Right forelimb (tissue), 1 donor: ENCODE results near the gene PLIN3.
"Not testable (repeated sequence)": the region's sequence is repeated elsewhere in the genome, so short reads cannot be mapped to it uniquely, and the experiment has no call there.

Experiments used
- DNase-seq: peaks from one replicate; pipeline ENCODE4 v3.0.0-alpha.2; 2018

PLIN3 gene, protein sequence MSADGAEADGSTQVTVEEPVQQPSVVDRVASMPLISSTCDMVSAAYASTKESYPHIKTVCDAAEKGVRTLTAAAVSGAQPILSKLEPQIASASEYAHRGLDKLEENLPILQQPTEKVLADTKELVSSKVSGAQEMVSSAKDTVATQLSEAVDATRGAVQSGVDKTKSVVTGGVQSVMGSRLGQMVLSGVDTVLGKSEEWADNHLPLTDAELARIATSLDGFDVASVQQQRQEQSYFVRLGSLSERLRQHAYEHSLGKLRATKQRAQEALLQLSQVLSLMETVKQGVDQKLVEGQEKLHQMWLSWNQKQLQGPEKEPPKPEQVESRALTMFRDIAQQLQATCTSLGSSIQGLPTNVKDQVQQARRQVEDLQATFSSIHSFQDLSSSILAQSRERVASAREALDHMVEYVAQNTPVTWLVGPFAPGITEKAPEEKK

GRCh38 chr19:4867534-4868285, at the start of gene PLIN3:
Gene PLIN3 (minus strand): TSS chr19:4867667. CDS start chr19:4861394, 6,273 bp downstream.
- DNase-seq = peak; percentile 99

DNA sequence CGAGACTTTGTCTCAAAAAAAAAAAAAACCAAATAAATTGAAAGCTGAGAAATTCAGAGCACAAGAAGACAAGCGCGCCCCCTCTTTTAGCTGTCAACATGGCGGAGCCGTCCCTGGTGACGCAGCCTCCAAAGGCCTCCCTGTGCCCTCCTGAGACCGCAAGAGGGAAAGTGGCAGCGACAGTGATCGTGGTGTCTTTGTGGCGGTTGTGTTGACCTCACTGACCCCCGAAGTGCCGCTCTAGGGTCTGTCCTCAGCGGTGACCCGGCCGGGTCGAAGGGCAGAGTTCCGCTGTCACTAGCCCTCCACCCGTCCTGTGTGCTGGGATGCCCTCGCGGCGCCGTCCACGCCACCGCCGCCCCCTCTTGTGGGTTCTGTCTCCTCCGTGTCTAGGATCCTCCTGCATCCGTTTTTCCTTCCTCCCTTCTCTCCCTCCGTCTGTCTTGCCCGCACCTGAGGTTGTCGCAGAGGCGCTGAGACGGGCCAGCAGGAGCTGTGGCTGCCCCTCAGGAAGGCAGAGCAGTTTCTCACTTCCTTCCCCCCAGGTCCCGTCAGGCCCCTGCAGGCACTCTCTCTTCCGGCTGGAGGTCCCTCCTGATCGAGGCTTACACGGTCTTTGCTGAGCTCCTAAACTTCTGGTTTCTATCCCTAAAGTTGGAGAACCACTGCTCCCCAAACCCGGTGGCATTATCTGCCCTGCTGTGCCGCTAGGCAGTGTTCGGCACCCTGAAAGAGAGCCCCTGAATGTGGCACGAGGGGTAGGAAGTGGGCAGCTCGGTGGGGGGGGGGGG, 49.0 kb upstream of the PLIN3 start:
- DNase-seq = no peak

DNA sequence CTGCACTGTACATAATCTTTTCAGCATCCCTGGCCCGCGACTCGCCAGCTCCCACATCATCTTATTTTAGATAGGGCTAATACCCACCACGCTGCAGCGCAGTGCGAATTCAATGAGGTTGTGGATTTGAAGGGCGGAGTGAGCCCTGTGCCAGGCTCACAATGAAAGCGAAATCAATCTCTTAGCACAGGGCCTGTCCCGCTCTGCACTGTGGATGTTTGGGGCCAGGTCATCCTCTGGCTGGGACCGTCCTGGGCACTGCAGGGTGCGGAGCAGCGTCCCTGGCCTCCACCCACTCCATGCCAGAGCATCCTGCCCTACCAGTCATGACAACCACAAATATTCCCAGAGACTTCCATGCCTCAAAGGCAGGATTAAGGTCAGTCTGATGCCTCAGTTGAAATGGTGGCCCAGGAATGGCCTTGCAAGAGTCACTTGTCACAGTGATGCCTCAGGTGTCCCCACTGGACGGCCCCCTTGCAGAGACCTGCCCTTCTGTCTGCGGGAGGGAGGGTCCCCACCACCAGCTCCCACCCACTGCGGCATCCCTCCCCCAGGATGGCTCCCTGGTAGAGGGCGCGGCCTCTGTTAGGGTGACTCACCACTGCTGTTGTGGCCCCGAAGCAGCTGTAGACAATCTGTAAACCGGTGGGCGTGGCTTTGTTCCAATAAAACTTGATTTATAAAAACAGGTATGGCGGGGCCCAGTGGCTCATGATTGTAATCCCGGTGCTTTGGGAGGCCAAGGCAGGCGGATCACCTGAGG, 47.5 kb upstream of the PLIN3 start:
- DNase-seq = no peak

DNA sequence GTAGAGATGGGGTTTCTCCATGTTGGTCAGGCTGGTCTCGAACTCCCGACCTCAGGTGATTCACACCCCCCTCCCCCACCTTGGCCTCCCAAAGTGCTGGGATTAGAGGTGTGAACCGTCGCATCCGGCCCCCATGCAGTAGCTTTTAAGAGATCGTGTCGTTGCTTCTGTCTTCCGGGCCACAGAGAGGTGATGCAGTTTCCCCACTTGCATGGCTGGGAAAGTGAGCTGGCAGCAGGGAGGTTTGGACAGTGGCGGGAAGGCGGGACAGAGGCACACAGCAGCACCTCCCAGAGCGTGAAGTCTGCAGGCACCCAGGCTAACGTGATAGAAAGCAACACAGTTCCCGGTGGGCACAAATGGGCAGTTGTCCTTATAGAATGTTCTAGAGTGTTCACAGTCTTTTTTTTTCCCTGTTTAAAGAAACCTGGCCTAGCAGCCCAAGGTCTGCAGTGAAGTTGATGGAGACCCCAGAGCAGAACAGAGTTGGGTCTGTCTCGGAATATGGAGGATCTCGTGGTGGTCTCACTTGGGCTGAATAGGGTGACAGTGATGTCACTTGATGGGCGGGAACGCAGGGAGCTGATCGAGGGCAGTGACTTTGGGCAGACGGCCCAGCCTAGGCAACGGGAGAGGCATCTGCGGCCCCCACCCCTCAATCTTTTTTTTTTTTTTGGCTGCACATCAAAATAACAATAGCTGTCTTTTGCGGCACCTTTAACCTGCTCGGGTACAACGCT, 46.7 kb upstream of the PLIN3 start:
- DNase-seq = no peak

- peak; percentile 81 for DNase-seq
These were observed 44.6 kb upstream of the PLIN3 start for GRCh38 chr19:4911786-4912672.

GRCh38 chr19:4911314-4911713, 43.8 kb upstream of the PLIN3 start:
- no peak for DNase-seq

GRCh38 chr19:4910594-4911281, 43.3 kb upstream of the PLIN3 start:
- DNase-seq = no peak

DNA sequence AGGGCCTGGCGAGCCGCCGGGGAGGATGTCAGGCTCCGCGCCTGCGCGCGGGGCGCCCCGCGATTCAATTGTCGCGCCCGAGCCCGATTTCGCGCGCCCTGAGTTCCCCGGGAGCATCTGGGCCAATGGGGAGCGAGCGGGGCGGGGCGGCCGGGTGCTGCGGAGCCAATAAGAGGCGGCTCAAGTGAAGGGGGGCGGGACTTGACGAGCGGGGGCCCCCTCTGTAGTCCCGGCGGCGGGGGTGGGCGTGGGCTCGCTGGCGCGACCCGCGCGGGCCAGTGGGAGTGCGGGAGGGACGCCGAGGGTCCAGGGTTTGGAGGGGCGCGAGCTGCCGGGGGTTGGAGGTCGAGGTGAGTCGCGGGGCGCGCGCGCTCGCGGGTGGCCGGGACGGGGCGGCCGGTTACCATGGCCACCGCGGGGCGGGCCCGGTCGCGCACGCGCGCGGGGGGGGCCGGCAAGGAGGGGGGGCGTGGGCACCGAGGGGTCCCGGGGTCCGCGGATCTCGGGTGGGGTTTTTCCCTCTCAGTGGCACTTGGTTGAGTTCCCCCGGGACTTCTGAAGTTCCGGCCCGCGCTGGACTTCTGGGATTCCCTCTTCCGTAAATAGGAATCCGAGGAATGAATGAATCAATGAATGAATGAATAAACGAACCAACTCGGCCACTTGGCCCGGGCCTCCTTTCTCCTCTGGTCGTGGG, 42.6 kb upstream of the PLIN3 start:
- DNase-seq = peak; percentile 95

- DNase-seq = peak; percentile 72
These were observed 41.9 kb upstream of the PLIN3 start, which contains the start of gene UHRF1 for GRCh38 chr19:4909156-4909896. Gene UHRF1 (plus strand): TSS chr19:4909501. CDS start chr19:4910886, 1,385 bp downstream.

DNA sequence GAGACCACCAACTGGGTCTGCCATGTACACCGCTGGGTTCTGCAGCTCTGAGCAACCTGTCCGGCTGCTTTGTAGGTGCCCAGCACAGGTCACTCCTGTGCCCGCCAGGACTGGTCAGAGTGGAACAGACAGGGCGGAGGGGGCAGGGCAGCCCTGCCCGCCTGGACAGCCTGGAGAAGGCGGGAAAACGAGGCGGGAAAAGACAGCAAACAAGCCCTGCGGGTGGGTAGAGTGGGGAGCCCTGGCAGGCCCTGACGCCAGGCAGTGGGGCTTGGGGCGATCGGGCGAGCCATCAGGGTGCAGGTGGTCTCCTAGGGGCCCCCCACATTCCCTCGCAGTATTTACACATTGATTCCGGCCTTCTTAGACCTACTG, 41.3 kb upstream of the PLIN3 start:
- no peak for DNase-seq

DNA sequence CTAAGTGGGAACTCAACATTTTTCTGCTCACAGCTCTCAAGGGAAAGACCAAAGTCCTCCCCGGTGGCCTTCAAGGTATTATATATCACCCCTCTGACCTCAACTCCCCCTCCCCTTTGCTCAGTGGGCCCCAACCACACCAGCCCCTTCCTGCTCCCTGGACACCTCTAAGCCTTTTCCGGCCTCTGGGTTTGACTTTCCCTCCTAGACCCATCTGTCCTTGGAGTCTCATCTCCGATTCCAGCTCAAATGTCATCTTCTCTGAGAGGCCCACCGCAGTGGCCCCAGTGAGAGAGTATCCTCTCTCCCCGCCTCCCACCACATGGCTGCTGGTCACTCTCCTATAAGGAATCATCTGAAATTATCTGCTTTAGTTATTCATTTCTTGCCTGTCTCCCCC, 40.9 kb upstream of the PLIN3 start:
- no peak for DNase-seq

- DNase-seq = no peak
These were observed 39.5 kb upstream of the PLIN3 start for GRCh38 chr19:4906963-4907362.

GRCh38 chr19:4904481-4904880, 37.0 kb upstream of the PLIN3 start:
- DNase-seq = no peak

GRCh38 chr19:4902796-4903195, 35.3 kb upstream of the PLIN3 start, which contains the start of gene ARRDC5:
Gene ARRDC5 (minus strand): TSS chr19:4902896. CDS start chr19:4902825, 71 bp downstream.
- no peak for DNase-seq

DNA sequence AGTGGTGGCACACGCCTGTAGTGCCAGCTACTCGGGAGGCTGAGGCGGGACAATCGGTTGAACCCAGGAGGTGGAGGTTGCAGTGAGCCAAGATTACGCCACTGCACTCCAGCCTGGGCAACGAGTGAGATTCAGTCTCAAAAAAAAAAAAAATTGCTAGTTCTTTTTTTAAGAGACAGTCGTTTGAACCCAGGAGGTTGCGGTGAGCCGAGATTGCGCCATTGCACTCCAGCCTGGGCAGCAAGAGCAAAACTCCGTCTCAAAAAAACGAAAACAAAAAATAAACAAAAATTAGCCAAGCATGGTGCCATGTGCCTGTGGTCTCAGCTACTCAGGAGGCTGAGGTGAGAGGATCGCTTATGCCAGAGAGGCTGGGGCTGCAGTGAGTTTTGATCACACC, 33.4 kb upstream of the PLIN3 start:
- not testable (repeated sequence) for DNase-seq

DNA sequence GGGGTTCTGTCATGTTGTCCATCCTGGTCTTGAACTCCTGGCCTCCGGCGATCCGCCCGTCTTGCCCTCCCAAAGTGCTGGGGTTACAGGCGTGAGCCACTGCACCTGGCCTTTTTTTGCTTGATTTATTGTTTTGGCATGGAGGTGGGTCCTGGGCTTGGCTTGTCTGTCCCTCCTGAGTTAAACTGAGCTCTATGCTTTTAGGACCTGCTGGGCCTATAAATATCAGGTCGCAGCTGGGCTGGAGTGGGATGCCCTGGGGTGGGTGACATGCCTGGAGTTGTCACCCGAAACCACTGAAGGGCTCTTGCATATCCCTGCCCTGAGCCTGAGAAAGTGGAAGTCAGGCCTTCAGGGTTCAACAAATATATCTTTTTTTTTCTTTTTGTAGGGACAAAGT, 29.7 kb upstream of the PLIN3 start:
- DNase-seq = no peak

DNA sequence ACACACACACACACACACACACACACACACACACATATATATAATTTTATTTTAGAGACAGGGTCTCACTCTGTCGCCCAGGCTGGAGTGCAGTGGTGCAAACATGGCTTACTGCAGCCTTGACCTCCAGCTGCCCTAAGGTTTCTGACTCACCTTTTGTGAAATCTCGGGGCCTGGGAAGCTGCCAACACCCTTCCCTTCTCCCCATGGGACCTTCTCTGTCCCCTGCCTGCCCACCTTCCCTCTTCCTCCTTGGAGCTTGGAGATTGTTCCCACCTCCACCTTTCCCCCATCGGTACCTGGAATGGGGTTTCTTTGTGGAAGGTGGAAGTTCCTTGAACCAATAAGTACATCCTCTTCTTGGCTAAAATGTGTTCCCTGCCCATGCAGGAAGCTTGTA, 28.9 kb upstream of the PLIN3 start:
- no peak for DNase-seq

- not testable (repeated sequence) for DNase-seq
These were observed 25.5 kb upstream of the PLIN3 start for GRCh38 chr19:4892962-4893361.
